SKM-1 treated with dmso at 0.1 percent for 144 hours (cell line): ENCODE results near the gene EXTL1.

Source experiments
- DNase-seq: peaks from one replicate; lab custom pipeline; 2025; ENCODE audit not compliant: unreplicated experiment; lab: John Stamatoyannopoulos, UW

EXTL1 gene

GRCh38 chr1:25997828-25998761 lies 23.5 kb upstream of the EXTL1 start, which contains the start of gene PAFAH2:
Gene PAFAH2 (minus strand): TSS chr1:25998063. CDS start chr1:25990816, 7,247 bp downstream.
- peak; percentile 99 for DNase-seq

DNA sequence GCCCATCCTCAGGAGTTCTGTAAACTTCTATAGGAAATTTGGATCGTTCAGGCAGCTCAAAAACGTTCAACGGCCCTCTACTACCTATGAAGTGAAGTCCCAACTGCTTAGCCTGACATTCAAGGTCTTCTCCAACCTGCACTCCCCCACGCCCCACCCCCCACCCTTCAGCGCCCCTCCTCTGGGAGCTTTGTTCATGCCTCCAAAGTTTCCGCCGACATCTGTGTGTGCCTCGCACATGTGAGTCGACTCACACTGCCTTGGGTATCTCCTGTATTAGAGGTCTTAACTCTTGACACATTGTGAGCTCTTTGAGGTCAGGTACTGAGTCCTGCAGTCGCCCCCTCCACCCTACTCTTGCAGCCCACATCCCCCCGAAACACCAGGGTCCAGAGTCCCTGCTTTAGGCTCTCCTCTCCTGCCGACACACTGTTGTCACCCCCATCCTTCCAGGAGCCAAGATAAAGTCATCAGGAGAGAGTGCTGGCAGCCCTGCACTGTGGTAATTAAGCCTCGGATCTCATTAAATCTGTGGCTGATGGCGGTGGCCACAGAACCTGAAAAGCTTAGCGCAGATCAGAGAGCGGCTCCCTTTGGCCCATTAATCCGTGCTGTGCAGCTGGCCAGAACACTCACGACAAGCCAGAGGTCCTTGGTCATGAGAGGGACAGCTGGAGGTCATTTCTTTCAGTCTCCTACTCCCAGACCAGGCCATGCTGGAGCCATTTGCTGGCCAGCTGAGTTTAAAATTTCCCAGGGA lies 22.4 kb upstream of the EXTL1 start:
- no peak for DNase-seq

- peak; percentile 16 for DNase-seq
These were observed 18.3 kb upstream of the EXTL1 start for GRCh38 chr1:26003262-26003661.

DNA sequence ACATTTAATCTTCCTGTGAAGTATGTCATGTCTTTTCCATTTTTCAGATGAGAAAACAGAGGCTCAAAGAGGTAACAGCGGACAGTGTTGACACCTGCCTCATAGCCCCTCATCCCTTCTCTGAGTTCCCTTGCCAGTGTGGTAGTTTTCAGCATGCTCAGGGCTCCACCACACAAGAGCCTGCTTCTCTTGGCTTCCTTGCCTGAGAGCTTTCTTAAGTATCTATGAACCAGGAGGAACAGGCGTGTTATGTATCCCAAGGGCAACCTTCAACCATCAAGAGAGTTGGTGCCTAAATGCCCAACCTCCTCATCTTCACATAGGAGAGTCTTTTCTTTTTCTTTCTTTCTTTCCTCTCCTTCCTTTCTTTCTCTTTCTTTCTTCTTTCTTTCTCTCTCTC lies 17.8 kb upstream of the EXTL1 start:
- DNase-seq, result no peak

DNA sequence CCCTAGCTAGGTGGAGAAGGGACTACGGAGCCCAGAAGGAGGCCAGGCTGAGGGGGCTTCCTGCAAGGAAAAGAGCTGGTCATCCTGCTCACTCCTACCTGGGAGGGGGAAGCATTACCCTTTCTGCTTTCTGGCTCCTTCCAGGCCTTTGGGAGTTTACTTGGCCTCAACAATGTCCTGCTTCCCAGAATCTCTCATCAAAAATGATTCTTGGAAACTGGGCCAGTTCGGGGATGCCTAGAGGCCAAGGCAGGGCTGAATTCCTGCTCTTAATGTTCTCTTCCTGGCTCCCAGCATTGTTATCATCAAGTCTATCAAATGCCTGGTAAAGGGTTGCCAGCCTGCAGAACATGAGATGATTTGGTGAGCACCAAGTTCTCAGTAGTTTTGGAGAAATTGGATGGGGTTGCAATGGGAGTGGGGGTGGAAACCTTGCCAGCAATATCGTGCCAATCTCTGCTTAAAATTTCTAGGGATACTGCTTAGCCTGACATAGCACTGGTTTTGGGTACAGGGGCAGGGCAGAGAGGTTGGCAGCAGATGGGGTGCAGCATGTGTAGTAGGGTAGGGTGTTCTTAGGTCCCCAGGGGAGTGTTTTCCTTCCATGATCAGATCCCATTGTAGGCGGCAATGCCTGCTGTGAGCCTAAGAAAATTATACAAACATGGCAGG lies 16.0 kb upstream of the EXTL1 start:
- no peak for DNase-seq

DNA sequence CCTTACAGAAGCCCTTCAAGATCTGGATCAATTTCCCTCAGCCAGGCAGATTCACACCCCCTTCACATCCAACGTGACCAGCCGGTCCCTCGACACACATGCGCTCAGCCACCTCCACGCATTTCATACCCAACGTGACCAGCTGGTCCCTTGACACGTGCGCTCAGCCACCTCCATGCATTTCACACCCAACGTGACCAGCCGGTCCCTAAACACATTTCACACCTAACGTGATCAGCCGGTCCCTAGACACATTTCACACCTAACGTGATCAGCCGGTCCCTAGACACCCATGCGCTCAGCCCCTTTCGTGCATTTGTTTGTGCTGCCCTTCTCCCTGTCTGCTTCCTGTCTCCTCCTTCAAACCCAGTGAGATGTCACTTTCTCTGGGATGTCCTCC lies 14.9 kb upstream of the EXTL1 start:
- no peak for DNase-seq

GRCh38 chr1:26009796-26010447 lies 11.7 kb upstream of the EXTL1 start:
- no peak for DNase-seq

DNA sequence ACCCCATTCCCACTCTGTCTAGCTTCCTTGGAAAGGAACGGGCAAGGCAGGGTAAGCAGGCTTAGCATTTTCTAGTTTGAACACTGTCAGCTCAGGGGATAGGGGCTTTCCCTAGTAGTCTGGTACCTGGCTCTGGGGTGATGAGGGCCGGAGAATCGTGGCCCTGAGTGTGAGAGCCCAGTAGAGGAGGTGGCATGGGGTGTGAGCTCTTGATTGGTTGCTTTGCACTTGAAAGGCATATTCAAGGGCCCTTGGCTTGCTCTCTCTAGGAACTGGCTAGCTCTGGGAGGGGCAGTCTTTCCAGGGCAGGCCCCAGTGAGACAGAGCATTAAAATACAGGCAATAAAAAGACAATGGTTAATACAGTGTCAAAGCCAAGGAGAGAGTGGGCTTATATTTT lies 10.8 kb upstream of the EXTL1 start:
- no peak for DNase-seq

GRCh38 chr1:26012864-26013263 lies 8.7 kb upstream of the EXTL1 start:
- no peak for DNase-seq

DNA sequence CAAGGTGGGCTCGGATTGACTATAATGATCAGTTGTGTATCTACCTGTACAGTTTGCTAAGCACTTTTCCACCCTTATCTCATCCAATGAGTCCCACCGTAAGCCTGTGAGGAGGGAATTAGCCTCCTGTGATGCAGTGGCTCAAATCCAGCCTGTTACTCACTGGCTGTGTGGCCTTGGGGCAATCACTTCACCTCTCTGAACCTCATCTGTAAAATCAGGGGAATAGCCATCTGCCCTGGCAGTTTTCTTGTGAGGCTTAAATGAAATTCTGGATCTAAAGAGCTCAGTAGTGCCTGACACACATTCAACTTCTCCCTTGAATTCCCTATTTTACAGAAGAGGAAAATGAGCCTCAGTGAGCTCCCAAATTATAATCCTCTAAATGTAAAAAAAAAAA lies 7.4 kb upstream of the EXTL1 start:
- no peak for DNase-seq

DNA sequence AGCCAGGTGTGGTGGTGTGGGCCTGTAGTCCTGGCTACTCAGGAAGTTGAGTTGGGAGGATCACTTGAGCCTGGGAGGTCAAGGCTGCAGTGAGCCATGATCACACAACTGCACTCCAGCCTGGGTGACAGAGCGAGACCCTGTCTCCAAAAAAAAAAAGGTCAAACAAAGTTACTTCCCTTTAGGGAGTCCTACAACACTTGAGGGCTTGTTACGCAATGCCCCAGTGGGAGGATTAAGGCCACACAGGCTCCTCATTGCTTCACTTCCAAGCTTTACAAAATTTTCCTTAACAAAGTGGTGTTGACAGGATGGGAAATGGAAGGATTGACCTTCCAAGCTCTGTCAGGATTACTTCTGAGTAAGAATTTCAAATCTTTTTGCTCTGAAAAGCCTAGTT lies 6.2 kb upstream of the EXTL1 start:
- DNase-seq, result peak; percentile 90

GRCh38 chr1:26016258-26016952 lies 5.2 kb upstream of the EXTL1 start:
- peak; percentile 71 for DNase-seq

DNA sequence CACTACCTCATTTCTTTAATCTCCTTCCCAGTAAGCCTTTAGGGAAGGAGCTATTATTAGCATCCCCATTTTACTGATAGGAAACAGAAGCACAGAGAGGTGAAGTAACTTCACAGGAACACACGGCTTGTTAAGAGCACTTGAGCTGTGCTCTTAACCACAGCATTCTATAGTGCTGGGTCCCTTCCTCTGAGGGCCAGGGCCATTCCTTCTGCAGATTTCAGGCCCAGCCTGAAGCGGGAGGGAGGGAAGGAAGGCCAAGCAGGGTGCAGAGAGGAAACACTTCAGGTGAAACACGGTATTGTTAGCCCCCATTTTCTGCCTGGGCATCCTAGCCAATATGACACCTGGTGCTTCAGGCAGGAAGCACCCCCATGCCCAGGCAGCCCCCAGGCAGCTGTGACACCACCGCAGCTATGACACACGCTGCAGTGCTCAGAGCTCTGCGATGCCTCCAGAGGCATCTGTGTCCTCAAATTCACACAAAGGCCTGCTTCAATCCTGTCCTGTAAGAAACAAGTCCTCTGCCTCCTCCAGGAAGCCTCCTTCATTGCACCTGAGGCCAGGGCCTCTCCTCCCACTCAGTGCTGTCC lies 4.5 kb upstream of the EXTL1 start:
- DNase-seq, result peak; percentile 51

DNA sequence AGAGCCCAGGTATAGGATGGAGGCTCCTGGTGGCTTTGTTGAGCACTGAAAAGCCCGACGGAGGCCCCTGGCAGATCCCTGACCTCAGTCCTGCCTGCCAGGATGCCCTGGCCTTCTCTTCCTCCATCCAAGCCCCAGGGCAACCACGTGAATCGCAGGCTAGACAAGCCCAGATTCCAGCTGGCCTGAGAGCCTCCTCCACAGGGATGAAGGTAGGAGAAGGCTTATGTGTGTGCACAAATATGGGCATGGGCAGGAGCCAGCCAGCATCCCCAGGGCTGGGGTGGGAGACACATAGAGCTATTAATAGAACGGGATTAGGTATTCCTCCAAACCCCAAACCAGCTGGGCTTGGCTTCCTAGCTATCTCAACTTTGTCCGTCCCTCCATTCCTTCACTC lies 4.0 kb upstream of the EXTL1 start:
- no peak for DNase-seq

GRCh38 chr1:26019641-26020315 lies 1.8 kb upstream of the EXTL1 start:
- DNase-seq, result peak; percentile 26

DNA sequence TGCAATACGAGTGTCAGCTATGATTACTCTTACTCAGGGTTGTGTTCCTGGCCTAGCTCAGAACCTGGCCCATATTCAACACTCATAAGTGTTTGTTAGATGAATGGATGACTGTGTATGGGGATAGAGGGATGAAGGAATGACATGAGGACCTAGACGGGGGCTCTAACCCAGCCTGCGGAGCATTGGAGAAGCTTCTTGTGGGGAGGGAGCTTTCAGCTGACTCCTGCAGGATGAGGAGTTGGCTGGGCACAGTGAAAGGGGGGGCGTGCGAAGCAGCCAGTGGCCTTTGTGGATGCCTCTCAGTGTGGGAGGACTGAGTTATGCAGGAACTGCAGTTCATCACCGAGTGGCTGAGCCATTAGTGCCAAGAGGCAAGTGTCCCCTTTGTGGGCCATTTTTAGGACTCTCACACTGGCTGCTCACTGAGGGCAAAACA lies 1.2 kb upstream of the EXTL1 start:
- no peak for DNase-seq

- DNase-seq, result no peak
These were observed 481 bp upstream of the EXTL1 start for GRCh38 chr1:26020941-26021646.

DNA sequence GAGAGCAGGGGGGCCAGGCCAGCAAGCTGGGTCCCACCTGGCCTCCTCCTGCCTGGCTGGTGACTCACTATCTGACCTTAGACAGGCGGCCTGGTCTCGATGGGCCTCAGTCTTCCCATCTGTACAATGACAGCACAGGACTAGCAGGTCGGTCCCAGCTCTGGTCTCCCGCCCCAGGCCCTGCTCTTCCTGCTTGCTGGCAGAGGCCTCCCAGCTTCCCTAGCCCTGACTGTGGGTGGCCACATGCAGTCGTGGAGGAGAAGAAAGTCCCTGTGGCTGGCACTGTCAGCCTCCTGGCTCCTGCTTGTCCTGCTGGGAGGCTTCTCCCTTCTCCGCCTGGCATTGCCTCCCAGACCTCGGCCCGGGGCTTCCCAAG lies 817 bp downstream of the EXTL1 start:
- DNase-seq, result no peak

GRCh38 chr1:26023009-26023408 lies 1.4 kb downstream of the EXTL1 start:
- DNase-seq, result no peak
